ENCODE data around the gene CMTM4.
"Not testable (repeated sequence)": the region's sequence is repeated elsewhere in the genome, so short reads cannot be mapped to it uniquely, and the experiment has no call there.

Gene CMTM4

GRCh38 chr16:66603537-66604375 is 92.8 kb downstream of the CMTM4 start:
- Mint-ChIP-seq H3K9me3 (peaks cover 8% of the 10 kb centered on the region), H3K4me1 (peaks cover 64% of the 10 kb centered on the region), H3K27me3 (peaks cover 5% of the 10 kb centered on the region), H3K36me3 (peaks cover 27% of the 10 kb centered on the region), H3K27ac (peak overlapping the region; percentile 97), H3K4me3 (peak overlapping the region; percentile 85)
- CTCF ChIA-PET: interaction anchor here (1.1 to 1.8 kb wide), 6 partner anchors 10 to 197 kb away, joined by 3 to 14 read pairs (median 4); partner anchors contain the start of gene TK2
- DNase-seq: peak; percentile 92

GRCh38 chr16:66601471-66601870 is 95.1 kb downstream of the CMTM4 start:
- DNase-seq: no peak
- no peak overlapping the region for H3K27ac Mint-ChIP-seq
- CTCF ChIA-PET: interaction anchor here (1.1 to 5.6 kb wide), 2 partner anchors 12 to 50 kb away, joined by 3 to 29 read pairs; no protein-coding TSS in a partner anchor
- H3K4me1 Mint-ChIP-seq: peaks cover 65% of the 10 kb centered on the region
- H3K9me3 Mint-ChIP-seq: peaks cover 8% of the 10 kb centered on the region
- no peak overlapping the region for H3K4me3 Mint-ChIP-seq
- H3K27me3 Mint-ChIP-seq: peaks cover 5% of the 10 kb centered on the region
- H3K36me3 Mint-ChIP-seq: peaks cover 18% of the 10 kb centered on the region

GRCh38 chr16:66600477-66600876 is 96.1 kb downstream of the CMTM4 start:
- Mint-ChIP-seq H3K4me3 (no peak overlapping the region), H3K9me3 (peaks cover 8% of the 10 kb centered on the region), H3K27ac (no peak overlapping the region), H3K36me3 (peaks cover 13% of the 10 kb centered on the region), H3K4me1 (peaks cover 60% of the 10 kb centered on the region), H3K27me3 (peaks cover 5% of the 10 kb centered on the region)
- DNase-seq: no peak
- CTCF ChIA-PET: interaction anchor here (0.8 to 5.6 kb wide), 4 partner anchors 11 to 194 kb away, joined by 3 to 29 read pairs (median 4); no protein-coding TSS in a partner anchor

- Mint-ChIP-seq H3K27me3 (peaks cover 5% of the 10 kb centered on the region), H3K4me1 (peaks cover 65% of the 10 kb centered on the region), H3K4me3 (no peak overlapping the region), H3K9me3 (peaks cover 8% of the 10 kb centered on the region), H3K27ac (no peak overlapping the region), H3K36me3 (peaks cover 13% of the 10 kb centered on the region)
- CTCF ChIA-PET: interaction anchor here (1.2 to 5.6 kb wide), 2 partner anchors 10 to 37 kb away, joined by 4 to 29 read pairs; no protein-coding TSS in a partner anchor
- no peak for DNase-seq
Measured at GRCh38 chr16:66599726-66600125, 96.8 kb downstream of the CMTM4 start.

- Mint-ChIP-seq H3K4me1 (peaks cover 62% of the 10 kb centered on the region), H3K36me3 (peaks cover 10% of the 10 kb centered on the region), H3K27ac (peak overlapping the region; percentile 95), H3K4me3 (no peak overlapping the region), H3K27me3 (no peaks in the 10 kb centered on the region), H3K9me3 (peaks cover 8% of the 10 kb centered on the region)
- DNase-seq: peak; percentile 42
- CTCF ChIA-PET: interaction anchor here (1.4 to 5.6 kb wide), 2 partner anchors 8 to 10 kb away, joined by 4 to 29 read pairs; no protein-coding TSS in a partner anchor
Measured at GRCh38 chr16:66598111-66598510, 98.4 kb downstream of the CMTM4 start.

GRCh38 chr16:66596986-66597848 is 99.3 kb downstream of the CMTM4 start:
- peaks cover 10% of the 10 kb centered on the region for H3K36me3 Mint-ChIP-seq
- no peaks in the 10 kb centered on the region for H3K27me3 Mint-ChIP-seq
- H3K4me1 Mint-ChIP-seq: peaks cover 57% of the 10 kb centered on the region
- H3K4me3 Mint-ChIP-seq: peak overlapping the region; percentile 41
- H3K27ac Mint-ChIP-seq: peak overlapping the region; percentile 95
- DNase-seq: peak; percentile 43
- CTCF ChIA-PET: interaction anchor here (1.5 to 5.6 kb wide), 3 partner anchors 7 to 11 kb away, joined by 5 to 29 read pairs (median 10); no protein-coding TSS in a partner anchor
- H3K9me3 Mint-ChIP-seq: peaks cover 8% of the 10 kb centered on the region

GRCh38 chr16:66596559-66596958 is 100.0 kb downstream of the CMTM4 start:
- H3K36me3 Mint-ChIP-seq, DNase-seq, H3K27me3 Mint-ChIP-seq, H3K9me3 Mint-ChIP-seq: not testable (repeated sequence)
- Mint-ChIP-seq H3K27ac (peak overlapping the region; percentile 95), H3K4me3 (peak overlapping the region; percentile 16), H3K4me1 (peaks cover 60% of the 10 kb centered on the region)
- CTCF ChIA-PET: interaction anchor here (1.5 to 1.9 kb wide), 2 partner anchors 10 to 12 kb away, joined by 5 to 10 read pairs; no protein-coding TSS in a partner anchor

GRCh38 chr16:66594739-66595138 is 101.8 kb downstream of the CMTM4 start:
- CTCF ChIA-PET: interaction anchor here (1.3 to 1.5 kb wide), 2 partner anchors 14 kb away, joined by 4 read pairs; no protein-coding TSS in a partner anchor
- Mint-ChIP-seq H3K36me3 (no peaks in the 10 kb centered on the region), H3K9me3 (no peaks in the 10 kb centered on the region), H3K27me3 (peaks cover 4% of the 10 kb centered on the region), H3K4me3 (no peak overlapping the region), H3K27ac (no peak overlapping the region), H3K4me1 (peaks cover 62% of the 10 kb centered on the region)
- DNase-seq: no peak

- no peak for DNase-seq
- no peak overlapping the region for H3K27ac Mint-ChIP-seq
- no peaks in the 10 kb centered on the region for H3K36me3 Mint-ChIP-seq
- peaks cover 63% of the 10 kb centered on the region for H3K4me1 Mint-ChIP-seq
- no peaks in the 10 kb centered on the region for H3K9me3 Mint-ChIP-seq
- CTCF ChIA-PET: interaction anchor here (0.9 to 1.5 kb wide), 3 partner anchors 11 to 188 kb away, joined by 3 to 5 read pairs (median 3); no protein-coding TSS in a partner anchor
- H3K4me3 Mint-ChIP-seq: no peak overlapping the region
- peaks cover 5% of the 10 kb centered on the region for H3K27me3 Mint-ChIP-seq
Measured at GRCh38 chr16:66592814-66593213, 103.7 kb downstream of the CMTM4 start.

- DNase-seq: no peak
- H3K27ac Mint-ChIP-seq: no peak overlapping the region
- peaks cover 9% of the 10 kb centered on the region for H3K27me3 Mint-ChIP-seq
- H3K4me3 Mint-ChIP-seq: no peak overlapping the region
- CTCF ChIA-PET: interaction anchor here (0.9 to 1.4 kb wide), 2 partner anchors 16 to 187 kb away, joined by 3 to 5 read pairs; no protein-coding TSS in a partner anchor
- no peaks in the 10 kb centered on the region for H3K9me3 Mint-ChIP-seq
- H3K36me3 Mint-ChIP-seq: no peaks in the 10 kb centered on the region
- H3K4me1 Mint-ChIP-seq: peaks cover 62% of the 10 kb centered on the region
Measured at GRCh38 chr16:66592241-66592640, 104.3 kb downstream of the CMTM4 start.

- H3K9me3 Mint-ChIP-seq: no peaks in the 10 kb centered on the region
- DNase-seq: no peak
- peaks cover 9% of the 10 kb centered on the region for H3K27me3 Mint-ChIP-seq
- H3K27ac Mint-ChIP-seq: no peak overlapping the region
- H3K4me1 Mint-ChIP-seq: peaks cover 60% of the 10 kb centered on the region
- no peak overlapping the region for H3K4me3 Mint-ChIP-seq
- CTCF ChIA-PET: interaction anchor here (1.1 to 3.1 kb wide), 9 partner anchors 9 to 233 kb away, joined by 3 to 65 read pairs (median 29); partner anchors contain the start of gene CKLF
- H3K36me3 Mint-ChIP-seq: no peaks in the 10 kb centered on the region
Measured at GRCh38 chr16:66591018-66591417, 105.5 kb downstream of the CMTM4 start.

GRCh38 chr16:66590322-66590721 is 106.2 kb downstream of the CMTM4 start:
- Mint-ChIP-seq H3K27ac (peak overlapping the region; percentile 55), H3K9me3 (no peaks in the 10 kb centered on the region), H3K36me3 (no peaks in the 10 kb centered on the region), H3K27me3 (peaks cover 9% of the 10 kb centered on the region), H3K4me1 (peaks cover 65% of the 10 kb centered on the region), H3K4me3 (peak overlapping the region; percentile 65)
- CTCF ChIA-PET: interaction anchor here (1.1 to 3.1 kb wide), 14 partner anchors 9 to 248 kb away, joined by 3 to 65 read pairs (median 19); partner anchors contain the start of gene CKLF
- DNase-seq: peak; percentile 59

- H3K36me3 Mint-ChIP-seq: no peaks in the 10 kb centered on the region
- H3K27me3 Mint-ChIP-seq: peaks cover 9% of the 10 kb centered on the region
- no peaks in the 10 kb centered on the region for H3K9me3 Mint-ChIP-seq
- CTCF ChIA-PET: interaction anchor here (0.7 to 3.1 kb wide), 30 partner anchors 8 to 247 kb away, joined by 3 to 65 read pairs (median 6); partner anchors contain the start of genes CKLF and CMTM2
- peak; percentile 81 for DNase-seq
- H3K27ac Mint-ChIP-seq: peak overlapping the region; percentile 55
- H3K4me3 Mint-ChIP-seq: peak overlapping the region; percentile 65
- peaks cover 56% of the 10 kb centered on the region for H3K4me1 Mint-ChIP-seq
Measured at GRCh38 chr16:66588981-66589713, 107.4 kb downstream of the CMTM4 start.

Measured in activated naive CD4-positive, alpha-beta T cell treated with anti-CD3 and anti-CD28 coated beads, Interleukin-2, amount 10 ng/mL, durations not matched to agents 7 days and 5 days (primary cell).